NOMO-1 treated with dmso at 0.1 percent for 144 hours (cell line): ENCODE measurements around the gene PCNX1.
"Not testable (repeated sequence)": the region's sequence is repeated elsewhere in the genome, so short reads cannot be mapped to it uniquely, and the experiment has no call there.

Experiments used
- DNase-seq: peaks from one replicate; lab custom pipeline; 2025; ENCODE audit not compliant: unreplicated experiment; lab: John Stamatoyannopoulos, UW

PCNX1 gene

DNA sequence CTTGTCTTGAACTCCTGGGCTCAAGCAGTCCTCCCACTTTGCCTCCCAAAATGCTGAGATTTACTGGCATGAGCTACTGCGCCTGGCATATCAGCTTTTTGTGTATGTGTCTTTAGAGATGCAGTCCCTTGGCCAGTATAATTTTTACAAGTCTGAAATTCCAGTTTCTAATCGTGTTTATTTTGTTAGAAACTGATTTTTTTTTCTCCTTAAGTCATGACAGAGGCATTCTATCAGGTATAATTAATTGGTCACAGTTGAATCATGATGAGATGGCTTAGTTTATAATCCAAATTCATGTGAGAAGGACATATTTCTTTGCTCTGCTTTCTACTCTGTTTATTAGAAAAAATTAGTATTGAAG lies 98.9 kb downstream of the PCNX1 start:
- DNase-seq: no peak

GRCh38 chr14:71011479-71011878 lies 104.2 kb downstream of the PCNX1 start:
- no peak for DNase-seq

GRCh38 chr14:71012888-71013287 lies 105.6 kb downstream of the PCNX1 start:
- DNase-seq: no peak

- no peak for DNase-seq
Observed at GRCh38 chr14:71013551-71014192, 106.4 kb downstream of the PCNX1 start.

DNA sequence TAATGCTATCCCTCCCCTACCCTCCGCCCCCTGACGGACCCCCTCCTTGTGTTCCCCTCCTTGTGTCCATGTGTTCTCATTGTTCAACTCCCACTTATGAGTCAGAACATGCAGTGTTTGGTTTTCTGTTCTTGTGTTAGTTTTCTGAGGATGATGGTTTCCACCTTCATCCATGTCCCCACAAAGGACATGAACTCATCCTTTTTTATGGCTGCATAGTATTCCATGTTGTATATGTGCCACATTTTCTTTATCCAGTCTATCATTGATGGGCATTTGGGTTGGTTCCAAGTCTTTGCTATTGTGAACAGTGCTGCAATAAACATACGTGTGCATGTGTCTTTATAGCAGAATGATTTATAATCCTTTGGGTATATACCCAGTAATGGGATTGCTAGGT lies 112.7 kb downstream of the PCNX1 start:
- DNase-seq: not testable (repeated sequence)

GRCh38 chr14:71021347-71022011 lies 114.2 kb downstream of the PCNX1 start:
- DNase-seq: no peak

DNA sequence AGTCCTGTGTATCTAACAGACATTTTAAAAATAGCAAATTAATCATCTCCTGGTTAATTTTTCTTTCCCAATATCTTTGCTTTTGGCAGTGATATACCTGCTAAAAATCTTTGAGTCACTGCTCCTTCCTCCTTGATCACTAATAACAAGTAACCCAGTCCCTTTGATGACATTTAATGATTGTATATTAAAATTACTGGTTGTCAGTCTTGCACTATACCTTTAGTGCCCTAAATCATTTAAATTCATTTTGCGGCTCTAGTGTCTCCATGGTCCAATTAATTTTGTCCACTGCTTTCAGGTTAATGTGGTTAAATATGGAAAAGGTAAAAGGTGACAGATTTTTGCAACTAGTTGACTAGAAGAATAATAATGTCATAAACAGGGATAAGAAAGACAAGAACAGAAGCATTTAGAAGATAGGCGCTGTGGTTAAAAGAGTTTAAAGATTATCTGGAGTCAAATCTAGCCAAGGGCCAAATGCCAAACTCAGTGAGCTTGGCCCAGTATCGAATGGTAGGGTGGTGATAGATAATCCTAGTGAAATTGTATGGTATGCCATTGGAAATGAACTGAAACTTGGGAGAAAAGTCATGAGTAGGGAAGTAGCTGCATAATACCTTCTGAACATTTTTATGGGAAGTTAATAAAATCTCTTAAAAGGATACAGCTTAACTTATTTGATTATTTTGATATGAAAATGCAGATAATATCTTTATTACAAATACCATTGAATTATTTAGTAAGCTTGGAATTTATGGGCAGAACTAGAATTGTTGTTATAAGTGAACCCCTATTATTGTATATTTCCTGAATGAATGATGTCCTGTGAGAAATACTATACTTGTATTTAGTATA lies 115.0 kb downstream of the PCNX1 start:
- DNase-seq: no peak

DNA sequence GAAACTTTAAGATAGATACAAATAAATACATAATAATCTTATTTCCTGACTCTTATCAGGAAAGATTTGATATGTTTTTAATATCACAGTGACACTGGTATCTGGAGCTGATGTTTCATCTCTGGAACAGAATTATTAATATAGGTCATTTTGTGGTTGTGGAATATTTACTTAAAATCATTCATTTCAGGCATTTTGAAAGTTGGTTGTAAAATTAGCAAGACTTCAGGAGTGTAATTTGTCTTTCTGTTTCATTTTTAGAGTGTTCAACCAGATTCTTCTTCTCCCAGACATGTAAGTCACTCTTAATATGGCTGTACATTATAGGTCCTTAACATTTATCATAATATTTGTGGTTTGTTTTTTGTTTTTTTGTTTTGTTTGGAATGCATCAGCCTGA lies 115.7 kb downstream of the PCNX1 start:
- no peak for DNase-seq

- no peak for DNase-seq
Observed at GRCh38 chr14:71029236-71029781, 122.0 kb downstream of the PCNX1 start.

DNA sequence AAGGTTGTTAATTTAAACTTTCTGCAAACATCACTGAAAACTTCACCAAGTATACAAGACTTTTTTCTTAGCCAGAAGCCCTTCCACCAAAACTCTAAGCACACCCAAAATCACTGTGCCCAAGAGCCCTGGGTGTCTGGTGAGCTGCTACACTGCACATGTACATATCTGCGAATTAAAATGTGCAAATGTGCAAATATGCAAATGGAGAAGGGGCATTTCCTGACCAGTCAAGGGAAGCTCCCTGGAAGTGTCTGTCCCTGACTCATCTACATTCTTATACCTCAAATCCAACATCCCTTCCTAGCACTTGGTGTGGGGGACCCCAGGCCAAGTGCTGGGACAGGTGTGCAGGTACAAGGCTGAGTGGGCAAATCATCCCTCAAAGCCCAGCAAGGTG lies 123.7 kb downstream of the PCNX1 start:
- DNase-seq: no peak

GRCh38 chr14:71036433-71036832 lies 129.2 kb downstream of the PCNX1 start:
- DNase-seq: no peak

DNA sequence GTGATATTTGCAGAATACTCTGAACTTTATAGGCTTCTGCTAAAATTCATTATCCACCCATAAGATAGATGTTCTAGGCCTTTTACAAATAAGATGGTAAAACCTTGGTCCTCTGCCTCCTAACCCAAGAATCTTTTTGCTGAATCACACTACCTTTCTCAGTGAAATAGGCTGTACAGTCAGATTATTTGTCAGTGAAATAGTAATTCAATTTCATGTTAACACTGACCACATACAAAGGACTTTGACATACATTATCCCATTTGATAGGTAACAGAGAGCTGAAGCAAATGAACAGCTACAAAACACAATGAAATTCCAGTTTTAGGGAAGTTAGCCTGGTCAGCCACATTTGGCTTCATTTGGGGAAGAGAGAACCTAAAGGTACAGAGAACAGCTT lies 141.1 kb downstream of the PCNX1 start:
- DNase-seq: no peak

DNA sequence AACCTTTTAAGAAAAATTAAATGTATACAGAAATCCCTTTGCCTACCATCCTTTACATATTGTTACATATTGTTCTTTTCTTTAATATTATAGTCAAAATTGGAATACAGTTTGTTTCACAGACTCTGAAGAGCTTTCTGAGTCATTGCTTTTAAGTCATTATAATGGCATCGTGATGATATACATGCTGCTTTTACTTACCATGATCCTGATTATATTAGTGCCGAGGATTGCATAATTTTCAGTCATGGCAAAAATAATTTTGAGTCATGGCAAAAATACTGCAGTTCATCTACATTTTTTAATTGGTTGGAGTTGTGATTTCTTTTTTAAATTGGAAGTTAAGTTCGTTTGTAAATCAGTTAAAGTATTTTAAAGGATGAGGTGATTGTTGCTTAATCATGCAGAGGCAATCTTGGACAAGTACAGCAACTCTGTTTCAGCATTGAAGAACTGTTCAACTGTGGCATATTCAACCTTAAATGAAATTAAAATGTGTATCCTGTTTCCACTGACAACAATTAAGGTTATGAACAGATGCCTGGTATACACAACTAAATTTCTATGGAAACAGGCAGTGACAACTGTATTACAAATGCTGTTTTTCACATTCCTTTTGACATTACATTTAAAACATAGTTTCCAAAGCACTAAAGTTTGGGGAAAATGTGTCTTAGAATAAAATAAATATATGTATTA lies 142.3 kb downstream of the PCNX1 start:
- DNase-seq: no peak

DNA sequence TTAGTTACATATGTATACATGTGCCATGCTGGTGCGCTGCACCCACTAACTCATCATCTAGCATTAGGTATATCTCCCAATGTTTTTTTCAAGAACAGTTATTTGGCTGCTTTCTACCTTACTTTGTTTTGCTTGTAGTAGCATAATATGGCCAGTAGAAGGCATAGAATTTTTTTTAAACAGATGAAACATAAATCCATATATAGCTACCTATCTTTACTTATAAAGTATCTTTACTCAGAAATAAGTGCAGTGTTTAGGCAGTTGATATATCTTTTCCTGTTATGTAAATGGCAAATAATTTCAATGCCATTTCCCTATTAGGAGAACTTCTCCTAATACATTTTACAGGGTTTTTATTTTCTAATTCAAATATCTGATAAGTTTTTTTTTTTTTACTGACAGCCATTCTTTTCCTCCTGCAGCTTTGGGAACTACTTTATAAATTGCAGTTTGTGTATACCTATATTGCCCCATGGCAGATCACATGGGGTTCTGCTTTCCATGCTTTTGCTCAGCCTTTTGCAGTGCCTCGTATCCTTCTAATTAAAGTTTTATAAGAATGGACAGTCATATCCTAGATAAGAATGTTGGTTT lies 143.1 kb downstream of the PCNX1 start:
- no peak for DNase-seq

- DNase-seq: no peak
Observed at GRCh38 chr14:71054706-71055105, 147.4 kb downstream of the PCNX1 start.

DNA sequence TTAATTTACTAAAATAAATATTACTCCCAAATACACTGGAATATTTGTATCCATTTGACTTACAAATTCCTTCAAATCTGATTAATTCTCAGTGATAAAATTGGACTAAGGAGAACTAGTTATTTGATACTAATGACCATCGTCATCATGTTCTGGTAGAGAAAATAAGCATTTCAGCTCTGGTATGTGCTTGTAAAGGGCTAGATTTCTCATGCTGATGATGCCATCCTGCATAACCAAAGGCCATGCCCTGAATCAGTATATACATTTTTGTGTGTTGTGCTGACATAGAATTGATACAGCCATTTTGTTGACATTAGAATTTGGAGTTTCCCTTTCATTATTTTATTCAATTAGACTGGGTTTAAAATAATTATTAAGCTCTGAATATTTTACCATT lies 148.9 kb downstream of the PCNX1 start:
- DNase-seq: no peak

DNA sequence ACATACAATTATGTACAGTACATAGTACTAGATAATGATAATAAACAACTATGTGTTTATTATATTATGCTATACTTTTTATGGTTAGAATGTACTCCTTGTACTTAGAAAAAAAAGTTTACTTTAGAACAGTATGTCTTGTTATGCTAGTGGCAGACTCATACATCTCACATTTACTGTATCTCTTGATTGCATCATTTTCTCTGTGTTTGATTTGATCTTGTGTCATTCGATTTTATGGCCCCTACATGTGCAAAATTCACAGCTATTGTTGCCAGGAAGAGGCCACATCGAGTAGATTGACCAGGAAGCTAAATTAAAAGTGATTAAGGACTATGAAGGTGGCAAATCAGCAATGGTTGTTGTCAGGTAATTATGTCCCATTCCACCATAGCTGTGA lies 153.0 kb downstream of the PCNX1 start:
- DNase-seq: no peak

DNA sequence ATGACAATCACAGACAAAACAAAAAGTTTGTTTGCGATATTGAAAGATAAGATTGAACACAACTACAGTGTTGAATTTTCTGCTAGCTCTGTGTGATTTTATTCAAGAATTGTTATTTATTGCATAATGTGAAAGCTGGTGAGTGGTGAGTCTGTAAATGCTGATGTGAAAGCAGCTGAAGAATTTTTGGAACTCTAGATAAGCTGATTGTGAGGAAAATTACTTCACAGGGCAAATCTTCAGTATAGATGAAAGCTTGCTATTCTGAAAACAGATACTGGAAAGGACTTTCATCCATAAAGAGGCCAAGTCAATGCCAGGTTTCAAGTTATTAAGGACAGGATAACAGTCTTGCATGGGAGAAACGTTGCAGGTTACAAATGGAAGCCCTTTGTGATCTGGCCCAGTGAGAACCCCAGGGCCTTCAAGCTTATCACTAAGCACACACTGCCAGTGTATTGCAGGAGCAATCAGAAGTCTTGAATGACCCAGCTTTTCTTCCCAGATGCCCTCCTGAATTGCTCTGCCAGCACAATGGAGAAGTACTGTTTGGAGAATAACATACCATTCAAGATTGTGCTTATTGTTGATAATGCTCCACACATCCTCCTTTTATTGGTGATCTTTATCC lies 153.7 kb downstream of the PCNX1 start:
- DNase-seq: no peak

DNA sequence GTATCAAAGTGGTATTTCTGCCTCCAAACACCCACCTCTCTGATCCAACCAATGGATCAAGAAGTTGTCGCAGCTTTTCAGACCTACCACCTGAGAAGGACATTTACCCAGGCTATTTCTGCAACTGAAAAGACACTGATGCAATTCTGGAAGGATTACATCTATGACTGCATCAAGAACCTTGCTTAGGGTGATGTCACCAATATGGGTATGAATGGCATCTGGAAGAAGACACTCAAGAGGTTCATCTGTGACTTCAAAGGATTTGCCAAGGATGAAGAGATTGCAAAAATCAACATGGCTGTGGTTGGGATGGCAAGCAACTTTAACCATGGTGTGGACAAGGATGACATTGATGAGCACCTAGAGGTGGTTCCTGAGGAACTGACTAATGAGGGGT lies 154.2 kb downstream of the PCNX1 start:
- no peak for DNase-seq

- no peak for DNase-seq
Observed at GRCh38 chr14:71062581-71063303, 155.5 kb downstream of the PCNX1 start.
